SH-SY5Y (cell line): ENCODE data around the gene UST.

Experiments used
- GATA2 ChIP-seq: IDR thresholded peaks from 2 replicates; pipeline ENCODE4 v1.6.1; 2011; ENCODE audit warnings: mild to moderate bottlenecking, low read depth, low read length
- GATA3 ChIP-seq: IDR thresholded peaks from 2 replicates; pipeline ENCODE4 v1.6.1; 2011; ENCODE audit warnings: low read depth, mild to moderate bottlenecking, low read length, moderate library complexity

DNA sequence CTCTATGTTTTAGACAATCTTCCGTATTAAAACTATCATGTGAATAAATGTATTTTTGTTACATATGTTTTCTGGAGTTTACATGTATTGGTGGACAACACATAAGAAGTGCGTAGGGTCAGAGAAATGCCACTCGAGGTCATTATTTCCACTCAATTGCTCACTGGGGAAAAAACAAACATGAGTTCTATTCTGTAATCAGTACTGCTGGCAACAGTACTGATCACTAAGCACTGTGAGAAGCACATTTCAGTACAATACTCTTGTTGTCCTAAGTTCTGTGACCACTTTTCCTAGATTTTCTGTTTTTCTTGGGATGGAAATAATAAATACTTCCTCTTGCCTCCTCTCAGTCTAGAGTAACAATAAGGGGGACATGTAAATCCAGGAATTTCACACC, 44.5 kb downstream of the UST start:
- TF ChIP-seq GATA2 = no peak
- TF ChIP-seq GATA3 = no peak
